Measurements from ENCODE around the gene KLF11.

KLF11 gene

GRCh38 chr2:10054424-10054823 is 11.1 kb downstream of the KLF11 start:
- Histone ChIP-seq H3K9me3 (ENCODE audit: insufficient read depth, low read depth, low read length) (no peaks in the 10 kb centered on the region), H2AFZ (ENCODE audit: low read length) (peak overlapping the region; percentile 39), H3K27me3 (ENCODE audit: insufficient read depth, low read length, poor library complexity, severe bottlenecking) (no peaks in the 10 kb centered on the region), H3K79me2 (ENCODE audit: insufficient read depth, low read length) (no peaks in the 10 kb centered on the region), H3K9ac (ENCODE audit: low read depth, low read length, poor library complexity, severe bottlenecking) (no peak overlapping the region), H3K4me2 (ENCODE audit: low read depth, low read length, poor library complexity, severe bottlenecking) (no peak overlapping the region), H3K9me2 (replicated peaks; ENCODE audit: low read depth, low read length) (no peaks in the 10 kb centered on the region), H3K36me3 (ENCODE audit: insufficient read depth, low read length) (no peaks in the 10 kb centered on the region), H3K4me3 (ENCODE audit: low read length, poor library complexity, severe bottlenecking) (no peak overlapping the region), H3F3A (ENCODE audit: low read depth) (no peaks in the 10 kb centered on the region), H4K20me1 (ENCODE audit: insufficient read depth, low read length, poor library complexity, severe bottlenecking) (no peaks in the 10 kb centered on the region), H3K4me1 (ENCODE audit: insufficient read depth, low read length, poor library complexity, severe bottlenecking) (no peaks in the 10 kb centered on the region)
- TF ChIP-seq CTCF (conservative IDR thresholded peaks at IDR 0.05; ENCODE audit: low read length) (peak; percentile 53), EZH2phosphoT487 (IDR thresholded peaks at IDR 0.05; ENCODE audit: borderline replicate concordance) (no peak)

GRCh38 chr2:10054976-10055375 is 11.6 kb downstream of the KLF11 start:
- no peaks in the 10 kb centered on the region for H4K20me1 ChIP-seq (ENCODE audit: insufficient read depth, low read length, poor library complexity, severe bottlenecking)
- TF ChIP-seq CTCF (conservative IDR thresholded peaks at IDR 0.05; ENCODE audit: low read length) (no peak), EZH2phosphoT487 (IDR thresholded peaks at IDR 0.05; ENCODE audit: borderline replicate concordance) (no peak)
- H3K4me2 ChIP-seq (ENCODE audit: low read depth, low read length, poor library complexity, severe bottlenecking) = no peak overlapping the region
- no peaks in the 10 kb centered on the region for H3K79me2 ChIP-seq (ENCODE audit: insufficient read depth, low read length)
- no peaks in the 10 kb centered on the region for H3K4me1 ChIP-seq (ENCODE audit: insufficient read depth, low read length, poor library complexity, severe bottlenecking)
- H3K4me3 ChIP-seq (ENCODE audit: low read length, poor library complexity, severe bottlenecking) = no peak overlapping the region
- no peaks in the 10 kb centered on the region for H3F3A ChIP-seq (ENCODE audit: low read depth)
- H3K27me3 ChIP-seq (ENCODE audit: insufficient read depth, low read length, poor library complexity, severe bottlenecking) = no peaks in the 10 kb centered on the region
- no peak overlapping the region for H3K9ac ChIP-seq (ENCODE audit: low read depth, low read length, poor library complexity, severe bottlenecking)
- no peak overlapping the region for H2AFZ ChIP-seq (ENCODE audit: low read length)
- H3K9me2 ChIP-seq (replicated peaks; ENCODE audit: low read depth, low read length) = no peaks in the 10 kb centered on the region
- no peaks in the 10 kb centered on the region for H3K9me3 ChIP-seq (ENCODE audit: insufficient read depth, low read depth, low read length)
- H3K36me3 ChIP-seq (ENCODE audit: insufficient read depth, low read length) = no peaks in the 10 kb centered on the region

GRCh38 chr2:10056439-10056838 is 13.1 kb downstream of the KLF11 start:
- H3K4me2 ChIP-seq (ENCODE audit: low read depth, low read length, poor library complexity, severe bottlenecking) = no peak overlapping the region
- TF ChIP-seq CTCF (conservative IDR thresholded peaks at IDR 0.05; ENCODE audit: low read length) (no peak), EZH2phosphoT487 (IDR thresholded peaks at IDR 0.05; ENCODE audit: borderline replicate concordance) (no peak)

More at GRCh38 chr2:10056439-10056838, 13.1 kb downstream of the KLF11 start:
- no peak overlapping the region for H2AFZ ChIP-seq (ENCODE audit: low read length)
- H3K9me3 ChIP-seq (ENCODE audit: insufficient read depth, low read depth, low read length) = no peaks in the 10 kb centered on the region
- no peaks in the 10 kb centered on the region for H3K9me2 ChIP-seq (replicated peaks; ENCODE audit: low read depth, low read length)
- H3K36me3 ChIP-seq (ENCODE audit: insufficient read depth, low read length) = no peaks in the 10 kb centered on the region
- no peaks in the 10 kb centered on the region for H3K27me3 ChIP-seq (ENCODE audit: insufficient read depth, low read length, poor library complexity, severe bottlenecking)
- H3K9ac ChIP-seq (ENCODE audit: low read depth, low read length, poor library complexity, severe bottlenecking) = no peak overlapping the region
- H3K4me1 ChIP-seq (ENCODE audit: insufficient read depth, low read length, poor library complexity, severe bottlenecking) = no peaks in the 10 kb centered on the region
- H3K4me3 ChIP-seq (ENCODE audit: low read length, poor library complexity, severe bottlenecking) = no peak overlapping the region
- no peaks in the 10 kb centered on the region for H4K20me1 ChIP-seq (ENCODE audit: insufficient read depth, low read length, poor library complexity, severe bottlenecking)
- H3F3A ChIP-seq (ENCODE audit: low read depth) = no peaks in the 10 kb centered on the region
- no peaks in the 10 kb centered on the region for H3K79me2 ChIP-seq (ENCODE audit: insufficient read depth, low read length)

Data from Loucy (cell line).